GM23338 (cell line): ENCODE data around the gene CPSF4L. TPM values are rescaled to one million over a fixed set of nuclear protein-coding genes. Genes with fewer than 3 reads are reported as not detected.

Source experiments
- ATAC-seq: fragments of 200-7000 bp; cut with Tn5 transposase; 3 replicates; pipeline ENCODE4 v1.9.1; 2020
- DNase-seq: peaks from one replicate; pipeline ENCODE4 v3.0.0-alpha.2; 2015; ENCODE audit warnings: low spot score
- H2AFZ ChIP-seq: fragments of 200-600 bp; sonication (generic); 2 replicates; pipeline ENCODE4 v1.8.0; 2016; ENCODE audit warnings: antibody characterized with exemption, mild to moderate bottlenecking, moderate library complexity
- H3F3A ChIP-seq: fragments of 200-600 bp; sonication (generic); replicated peaks from 2 replicates; pipeline ENCODE4 v1.8.0; 2017; ENCODE audit warnings: antibody characterized with exemption, mixed run types, low read depth
- H3K27ac ChIP-seq: fragments of 200-600 bp; sonication (generic); 2 replicates; pipeline ENCODE4 v1.6.1; 2016; ENCODE audit warnings: low read depth
- H3K27me3 ChIP-seq: fragments of 200-600 bp; sonication (generic); 2 replicates; pipeline ENCODE4 v1.8.0; 2016; ENCODE audit warnings: mild to moderate bottlenecking, mixed run types, moderate library complexity; ENCODE audit not compliant: insufficient read depth
- H3K36me3 ChIP-seq: fragments of 200-600 bp; sonication (generic); 2 replicates; pipeline ENCODE4 v1.8.0; 2016; ENCODE audit warnings: mild to moderate bottlenecking; ENCODE audit not compliant: insufficient read depth
- H3K4me1 ChIP-seq: fragments of 200-600 bp; sonication (generic); 2 replicates; pipeline ENCODE4 v1.8.0; 2016; ENCODE audit warnings: mild to moderate bottlenecking, moderate library complexity; ENCODE audit not compliant: insufficient read depth
- H3K4me2 ChIP-seq: fragments of 200-600 bp; sonication (generic); 2 replicates; pipeline ENCODE4 v1.7.1; 2017; ENCODE audit warnings: mixed run types
- H3K4me3 ChIP-seq: fragments of 200-600 bp; sonication (generic); 2 replicates; pipeline ENCODE4 v1.6.1; 2016; ENCODE audit warnings: mixed run types
- H3K79me2 ChIP-seq: fragments of 200-600 bp; sonication (generic); replicated peaks from 2 replicates; pipeline ENCODE4 v1.8.0; 2017; ENCODE audit warnings: mild to moderate bottlenecking; ENCODE audit not compliant: insufficient read depth
- H3K9me2 ChIP-seq: fragments of 200-600 bp; sonication (generic); 2 replicates; pipeline ENCODE4 v1.8.0; 2017; ENCODE audit not compliant: insufficient read depth
- H4K20me1 ChIP-seq: fragments of 200-600 bp; sonication (generic); replicated peaks from 2 replicates; pipeline ENCODE4 v1.8.0; 2017; ENCODE audit warnings: mild to moderate bottlenecking; ENCODE audit not compliant: insufficient read depth
- H3K27ac Mint-ChIP-seq: 2 replicates; pipeline ENCODE4 v1.8.0; 2020; ENCODE audit warnings: inconsistent platforms, mild to moderate bottlenecking, moderate library complexity, mixed read lengths
- H3K27me3 Mint-ChIP-seq: 3 replicates; pipeline ENCODE4 v1.8.0; 2022; ENCODE audit warnings: low read depth, mild to moderate bottlenecking, moderate library complexity, mixed read lengths, inconsistent platforms; ENCODE audit not compliant: insufficient read depth, poor library complexity
- H3K36me3 Mint-ChIP-seq: 3 replicates; pipeline ENCODE4 v1.8.0; 2021; ENCODE audit warnings: low read depth, mild to moderate bottlenecking, inconsistent platforms, moderate library complexity, mixed read lengths
- H3K4me1 Mint-ChIP-seq: 3 replicates; pipeline ENCODE4 v1.8.0; 2020; ENCODE audit warnings: mild to moderate bottlenecking, inconsistent platforms, mixed read lengths
- H3K4me3 Mint-ChIP-seq: 3 replicates; pipeline ENCODE4 v1.8.0; 2021; ENCODE audit warnings: moderate library complexity, mild to moderate bottlenecking, inconsistent platforms, mixed read lengths
- H3K9me3 Mint-ChIP-seq: 3 replicates; pipeline ENCODE4 v1.8.0; 2020; ENCODE audit warnings: moderate library complexity, mild to moderate bottlenecking, inconsistent platforms, mixed read lengths
- CREB1 ChIP-seq: fragments of 250-450 bp; sonication (Bioruptor Pico); IDR thresholded peaks from 2 replicates; pipeline ENCODE4 v1.5.0; 2020; ENCODE audit warnings: low read depth, mild to moderate bottlenecking, moderate library complexity
- EZH2 ChIP-seq: fragments of 200-600 bp; sonication (generic); IDR thresholded peaks from one replicate; pipeline ENCODE4 v1.8.0; 2017; ENCODE audit warnings: antibody characterized with exemption, mild to moderate bottlenecking, low read depth; ENCODE audit not compliant: unreplicated experiment
- EZH2phosphoT487 ChIP-seq: fragments of 200-600 bp; sonication (generic); IDR thresholded peaks from one replicate; pipeline ENCODE4 v1.8.1; 2018; ENCODE audit warnings: antibody characterized with exemption; ENCODE audit not compliant: unreplicated experiment
- JUNB ChIP-seq: IDR thresholded peaks from one replicate; pipeline ENCODE4 v1.6.1; 2016; ENCODE audit warnings: antibody characterized with exemption; ENCODE audit not compliant: unreplicated experiment
- NANOG ChIP-seq: IDR thresholded peaks from 2 replicates; pipeline ENCODE4 v1.6.1; 2016; ENCODE audit warnings: antibody characterized with exemption, borderline replicate concordance
- POLR2AphosphoS5 ChIP-seq: IDR thresholded peaks from 2 replicates; pipeline ENCODE4 v1.6.1; 2016; ENCODE audit warnings: antibody characterized with exemption, low read depth
- STAT1 ChIP-seq: IDR thresholded peaks from one replicate; pipeline ENCODE4 v1.6.1; 2016; ENCODE audit warnings: antibody characterized with exemption; ENCODE audit not compliant: unreplicated experiment
- ZNF114 ChIP-seq: fragments of 250-450 bp; sonication (Bioruptor Pico); IDR thresholded peaks from 2 replicates; pipeline ENCODE4 v1.5.0; 2020; ENCODE audit warnings: mild to moderate bottlenecking, moderate library complexity
- polyA plus RNA-seq: library from polyadenylated mRNA; unstranded; fragments of >200 nt; fragmentation: Nextera tagmentation; extraction: Ambion mirVana; gene quantifications from 2 replicates; pipeline ENCODE4 v1.2.1, GENCODE V29; 2016
- total RNA-seq: library from RNA; depleted of rRNA; stranded (reverse); fragments of >200 nt; shearing (Covaris generic); gene quantifications from 2 replicates; pipeline ENCODE4 v1.2.3, GENCODE V29; 2014
- TF ChIP-seq, protein P1 (sequence below): fragments of 250-450 bp; sonication (Bioruptor Pico); IDR thresholded peaks from 2 replicates; pipeline ENCODE4 v1.5.0; 2020; ENCODE audit warnings: mild to moderate bottlenecking, moderate library complexity
- TF ChIP-seq, protein P2 (sequence below), 2 experiments: fragments of 200-600 bp in 1 of 2; sonication (generic) in 1 of 2; conservative IDR thresholded peaks; 2 replicates each; pipeline versions ENCODE4 v1.5.1 to v1.6.1; 2016 to 2017; ENCODE audit warnings: antibody characterized with exemption in 2 of 2, low read depth in 2 of 2, mild to moderate bottlenecking in 2 of 2, moderate library complexity in 1 of 2
- TF ChIP-seq, protein P3 (sequence below): IDR thresholded peaks from one replicate; pipeline ENCODE4 v1.6.1; 2018; ENCODE audit warnings: antibody characterized with exemption; ENCODE audit not compliant: unreplicated experiment
- TF ChIP-seq, protein P4 (sequence below): IDR thresholded peaks from 2 replicates; pipeline ENCODE4 v1.6.1; 2016; ENCODE audit warnings: antibody characterized with exemption

Gene CPSF4L
- total and polyA plus RNA-seq, 2 experiments from 2014 or later = not detected

DNA sequence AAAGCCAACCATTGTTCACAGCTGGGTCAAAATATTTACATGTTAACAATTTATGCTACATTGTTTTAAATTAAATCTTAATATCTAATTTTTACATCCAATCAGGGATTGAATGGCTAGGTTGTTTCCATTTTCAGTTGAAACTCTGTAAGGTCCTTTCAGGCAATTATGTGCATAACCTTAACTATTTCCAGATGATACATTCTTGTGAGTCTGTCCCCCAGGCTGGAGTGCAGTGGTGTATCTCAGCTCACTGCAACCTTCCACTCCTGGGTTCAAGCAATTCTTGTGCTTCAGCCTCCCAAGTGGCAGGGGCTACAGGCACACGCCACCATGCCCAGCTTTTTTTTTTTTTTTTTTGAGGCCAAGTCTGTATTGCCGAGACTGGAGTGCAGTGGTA, 39.7 kb upstream of the CPSF4L start:
- Histone ChIP-seq H4K20me1 (no peaks in the 10 kb centered on the region; the same call in 1 of the 2 replicates), H3K4me1 (peaks cover 16% of the 10 kb centered on the region), H3F3A (no peaks in the 10 kb centered on the region), H3K9me2 (no peaks in the 10 kb centered on the region), H3K4me3 (no peak overlapping the region), H3K27me3 (no peaks in the 10 kb centered on the region), H3K4me2 (no peak overlapping the region), H3K79me2 (peaks cover 52% of the 10 kb centered on the region), H3K27ac (no peak overlapping the region), H3K36me3 (no peaks in the 10 kb centered on the region), H2AFZ (no peak overlapping the region)
- H3K4me3 Mint-ChIP-seq = no peak overlapping the region
- H3K27ac Mint-ChIP-seq = no peak overlapping the region
- no peak for TF ChIP-seq ZNF114
- TF ChIP-seq, protein P1, sequence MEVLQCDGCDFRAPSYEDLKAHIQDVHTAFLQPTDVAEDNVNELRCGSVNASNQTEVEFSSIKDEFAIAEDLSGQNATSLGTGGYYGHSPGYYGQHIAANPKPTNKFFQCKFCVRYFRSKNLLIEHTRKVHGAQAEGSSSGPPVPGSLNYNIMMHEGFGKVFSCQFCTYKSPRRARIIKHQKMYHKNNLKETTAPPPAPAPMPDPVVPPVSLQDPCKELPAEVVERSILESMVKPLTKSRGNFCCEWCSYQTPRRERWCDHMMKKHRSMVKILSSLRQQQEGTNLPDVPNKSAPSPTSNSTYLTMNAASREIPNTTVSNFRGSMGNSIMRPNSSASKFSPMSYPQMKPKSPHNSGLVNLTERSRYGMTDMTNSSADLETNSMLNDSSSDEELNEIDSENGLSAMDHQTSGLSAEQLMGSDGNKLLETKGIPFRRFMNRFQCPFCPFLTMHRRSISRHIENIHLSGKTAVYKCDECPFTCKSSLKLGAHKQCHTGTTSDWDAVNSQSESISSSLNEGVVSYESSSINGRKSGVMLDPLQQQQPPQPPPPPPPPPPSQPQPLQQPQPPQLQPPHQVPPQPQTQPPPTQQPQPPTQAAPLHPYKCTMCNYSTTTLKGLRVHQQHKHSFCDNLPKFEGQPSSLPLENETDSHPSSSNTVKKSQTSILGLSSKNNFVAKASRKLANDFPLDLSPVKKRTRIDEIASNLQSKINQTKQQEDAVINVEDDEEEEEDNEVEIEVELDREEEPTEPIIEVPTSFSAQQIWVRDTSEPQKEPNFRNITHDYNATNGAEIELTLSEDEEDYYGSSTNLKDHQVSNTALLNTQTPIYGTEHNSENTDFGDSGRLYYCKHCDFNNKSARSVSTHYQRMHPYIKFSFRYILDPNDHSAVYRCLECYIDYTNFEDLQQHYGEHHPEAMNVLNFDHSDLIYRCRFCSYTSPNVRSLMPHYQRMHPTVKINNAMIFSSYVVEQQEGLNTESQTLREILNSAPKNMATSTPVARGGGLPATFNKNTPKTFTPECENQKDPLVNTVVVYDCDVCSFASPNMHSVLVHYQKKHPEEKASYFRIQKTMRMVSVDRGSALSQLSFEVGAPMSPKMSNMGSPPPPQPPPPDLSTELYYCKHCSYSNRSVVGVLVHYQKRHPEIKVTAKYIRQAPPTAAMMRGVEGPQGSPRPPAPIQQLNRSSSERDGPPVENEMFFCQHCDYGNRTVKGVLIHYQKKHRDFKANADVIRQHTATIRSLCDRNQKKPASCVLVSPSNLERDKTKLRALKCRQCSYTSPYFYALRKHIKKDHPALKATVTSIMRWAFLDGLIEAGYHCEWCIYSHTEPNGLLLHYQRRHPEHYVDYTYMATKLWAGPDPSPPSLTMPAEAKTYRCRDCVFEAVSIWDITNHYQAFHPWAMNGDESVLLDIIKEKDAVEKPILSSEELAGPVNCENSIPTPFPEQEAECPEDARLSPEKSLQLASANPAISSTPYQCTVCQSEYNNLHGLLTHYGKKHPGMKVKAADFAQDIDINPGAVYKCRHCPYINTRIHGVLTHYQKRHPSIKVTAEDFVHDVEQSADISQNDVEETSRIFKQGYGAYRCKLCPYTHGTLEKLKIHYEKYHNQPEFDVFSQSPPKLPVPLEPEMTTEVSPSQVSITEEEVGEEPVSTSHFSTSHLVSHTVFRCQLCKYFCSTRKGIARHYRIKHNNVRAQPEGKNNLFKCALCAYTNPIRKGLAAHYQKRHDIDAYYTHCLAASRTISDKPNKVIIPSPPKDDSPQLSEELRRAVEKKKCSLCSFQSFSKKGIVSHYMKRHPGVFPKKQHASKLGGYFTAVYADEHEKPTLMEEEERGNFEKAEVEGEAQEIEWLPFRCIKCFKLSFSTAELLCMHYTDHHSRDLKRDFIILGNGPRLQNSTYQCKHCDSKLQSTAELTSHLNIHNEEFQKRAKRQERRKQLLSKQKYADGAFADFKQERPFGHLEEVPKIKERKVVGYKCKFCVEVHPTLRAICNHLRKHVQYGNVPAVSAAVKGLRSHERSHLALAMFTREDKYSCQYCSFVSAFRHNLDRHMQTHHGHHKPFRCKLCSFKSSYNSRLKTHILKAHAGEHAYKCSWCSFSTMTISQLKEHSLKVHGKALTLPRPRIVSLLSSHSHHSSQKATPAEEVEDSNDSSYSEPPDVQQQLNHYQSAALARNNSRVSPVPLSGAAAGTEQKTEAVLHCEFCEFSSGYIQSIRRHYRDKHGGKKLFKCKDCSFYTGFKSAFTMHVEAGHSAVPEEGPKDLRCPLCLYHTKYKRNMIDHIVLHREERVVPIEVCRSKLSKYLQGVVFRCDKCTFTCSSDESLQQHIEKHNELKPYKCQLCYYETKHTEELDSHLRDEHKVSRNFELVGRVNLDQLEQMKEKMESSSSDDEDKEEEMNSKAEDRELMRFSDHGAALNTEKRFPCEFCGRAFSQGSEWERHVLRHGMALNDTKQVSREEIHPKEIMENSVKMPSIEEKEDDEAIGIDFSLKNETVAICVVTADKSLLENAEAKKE = no peak
- no peak for TF ChIP-seq EZH2
- TF ChIP-seq NANOG = no peak
- TF ChIP-seq POLR2AphosphoS5 = no peak
- TF ChIP-seq EZH2phosphoT487 = no peak
- TF ChIP-seq, protein P2, sequence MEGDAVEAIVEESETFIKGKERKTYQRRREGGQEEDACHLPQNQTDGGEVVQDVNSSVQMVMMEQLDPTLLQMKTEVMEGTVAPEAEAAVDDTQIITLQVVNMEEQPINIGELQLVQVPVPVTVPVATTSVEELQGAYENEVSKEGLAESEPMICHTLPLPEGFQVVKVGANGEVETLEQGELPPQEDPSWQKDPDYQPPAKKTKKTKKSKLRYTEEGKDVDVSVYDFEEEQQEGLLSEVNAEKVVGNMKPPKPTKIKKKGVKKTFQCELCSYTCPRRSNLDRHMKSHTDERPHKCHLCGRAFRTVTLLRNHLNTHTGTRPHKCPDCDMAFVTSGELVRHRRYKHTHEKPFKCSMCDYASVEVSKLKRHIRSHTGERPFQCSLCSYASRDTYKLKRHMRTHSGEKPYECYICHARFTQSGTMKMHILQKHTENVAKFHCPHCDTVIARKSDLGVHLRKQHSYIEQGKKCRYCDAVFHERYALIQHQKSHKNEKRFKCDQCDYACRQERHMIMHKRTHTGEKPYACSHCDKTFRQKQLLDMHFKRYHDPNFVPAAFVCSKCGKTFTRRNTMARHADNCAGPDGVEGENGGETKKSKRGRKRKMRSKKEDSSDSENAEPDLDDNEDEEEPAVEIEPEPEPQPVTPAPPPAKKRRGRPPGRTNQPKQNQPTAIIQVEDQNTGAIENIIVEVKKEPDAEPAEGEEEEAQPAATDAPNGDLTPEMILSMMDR (conservative IDR thresholded peaks at IDR 0.05; ENCODE audit: low read depth in 2 of 2) = no peak
- no peak for TF ChIP-seq CREB1 (CRISPR knock-in tag)
- TF ChIP-seq STAT1 = no peak
- no peak for TF ChIP-seq JUNB
- TF ChIP-seq, protein P3, sequence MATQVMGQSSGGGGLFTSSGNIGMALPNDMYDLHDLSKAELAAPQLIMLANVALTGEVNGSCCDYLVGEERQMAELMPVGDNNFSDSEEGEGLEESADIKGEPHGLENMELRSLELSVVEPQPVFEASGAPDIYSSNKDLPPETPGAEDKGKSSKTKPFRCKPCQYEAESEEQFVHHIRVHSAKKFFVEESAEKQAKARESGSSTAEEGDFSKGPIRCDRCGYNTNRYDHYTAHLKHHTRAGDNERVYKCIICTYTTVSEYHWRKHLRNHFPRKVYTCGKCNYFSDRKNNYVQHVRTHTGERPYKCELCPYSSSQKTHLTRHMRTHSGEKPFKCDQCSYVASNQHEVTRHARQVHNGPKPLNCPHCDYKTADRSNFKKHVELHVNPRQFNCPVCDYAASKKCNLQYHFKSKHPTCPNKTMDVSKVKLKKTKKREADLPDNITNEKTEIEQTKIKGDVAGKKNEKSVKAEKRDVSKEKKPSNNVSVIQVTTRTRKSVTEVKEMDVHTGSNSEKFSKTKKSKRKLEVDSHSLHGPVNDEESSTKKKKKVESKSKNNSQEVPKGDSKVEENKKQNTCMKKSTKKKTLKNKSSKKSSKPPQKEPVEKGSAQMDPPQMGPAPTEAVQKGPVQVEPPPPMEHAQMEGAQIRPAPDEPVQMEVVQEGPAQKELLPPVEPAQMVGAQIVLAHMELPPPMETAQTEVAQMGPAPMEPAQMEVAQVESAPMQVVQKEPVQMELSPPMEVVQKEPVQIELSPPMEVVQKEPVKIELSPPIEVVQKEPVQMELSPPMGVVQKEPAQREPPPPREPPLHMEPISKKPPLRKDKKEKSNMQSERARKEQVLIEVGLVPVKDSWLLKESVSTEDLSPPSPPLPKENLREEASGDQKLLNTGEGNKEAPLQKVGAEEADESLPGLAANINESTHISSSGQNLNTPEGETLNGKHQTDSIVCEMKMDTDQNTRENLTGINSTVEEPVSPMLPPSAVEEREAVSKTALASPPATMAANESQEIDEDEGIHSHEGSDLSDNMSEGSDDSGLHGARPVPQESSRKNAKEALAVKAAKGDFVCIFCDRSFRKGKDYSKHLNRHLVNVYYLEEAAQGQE = no peak
- TF ChIP-seq, protein P4, sequence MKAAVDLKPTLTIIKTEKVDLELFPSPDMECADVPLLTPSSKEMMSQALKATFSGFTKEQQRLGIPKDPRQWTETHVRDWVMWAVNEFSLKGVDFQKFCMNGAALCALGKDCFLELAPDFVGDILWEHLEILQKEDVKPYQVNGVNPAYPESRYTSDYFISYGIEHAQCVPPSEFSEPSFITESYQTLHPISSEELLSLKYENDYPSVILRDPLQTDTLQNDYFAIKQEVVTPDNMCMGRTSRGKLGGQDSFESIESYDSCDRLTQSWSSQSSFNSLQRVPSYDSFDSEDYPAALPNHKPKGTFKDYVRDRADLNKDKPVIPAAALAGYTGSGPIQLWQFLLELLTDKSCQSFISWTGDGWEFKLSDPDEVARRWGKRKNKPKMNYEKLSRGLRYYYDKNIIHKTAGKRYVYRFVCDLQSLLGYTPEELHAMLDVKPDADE = no peak
- DNase-seq (no peak), ATAC-seq (no peak)
- peaks cover 18% of the 10 kb centered on the region for H3K4me1 Mint-ChIP-seq
- no peaks in the 10 kb centered on the region for H3K36me3 Mint-ChIP-seq
- H3K9me3 Mint-ChIP-seq = no peaks in the 10 kb centered on the region
- peaks cover 8% of the 10 kb centered on the region for H3K27me3 Mint-ChIP-seq
